Hematopoietic multipotent progenitor cell treated with erythropoietin and hydrocortisone succinate and interleukin-3 and kit ligand, for 8 days (in vitro differentiated cells): ENCODE results near the gene ZC3H6.
"Not testable (repeated sequence)": the region's sequence is repeated elsewhere in the genome, so short reads cannot be mapped to it uniquely, and the experiment has no call there.

Source experiments
- DNase-seq: peaks from one replicate; pipeline ENCODE4 v3.0.0-alpha.2; 2015

ZC3H6 gene

GRCh38 chr2:112332123-112332696 is 56.8 kb downstream of the ZC3H6 start:
- DNase-seq = no peak

GRCh38 chr2:112335600-112335999 is 60.2 kb downstream of the ZC3H6 start:
- DNase-seq = no peak

GRCh38 chr2:112339986-112340385 is 64.6 kb downstream of the ZC3H6 start:
- peak; percentile 85 for DNase-seq

DNA sequence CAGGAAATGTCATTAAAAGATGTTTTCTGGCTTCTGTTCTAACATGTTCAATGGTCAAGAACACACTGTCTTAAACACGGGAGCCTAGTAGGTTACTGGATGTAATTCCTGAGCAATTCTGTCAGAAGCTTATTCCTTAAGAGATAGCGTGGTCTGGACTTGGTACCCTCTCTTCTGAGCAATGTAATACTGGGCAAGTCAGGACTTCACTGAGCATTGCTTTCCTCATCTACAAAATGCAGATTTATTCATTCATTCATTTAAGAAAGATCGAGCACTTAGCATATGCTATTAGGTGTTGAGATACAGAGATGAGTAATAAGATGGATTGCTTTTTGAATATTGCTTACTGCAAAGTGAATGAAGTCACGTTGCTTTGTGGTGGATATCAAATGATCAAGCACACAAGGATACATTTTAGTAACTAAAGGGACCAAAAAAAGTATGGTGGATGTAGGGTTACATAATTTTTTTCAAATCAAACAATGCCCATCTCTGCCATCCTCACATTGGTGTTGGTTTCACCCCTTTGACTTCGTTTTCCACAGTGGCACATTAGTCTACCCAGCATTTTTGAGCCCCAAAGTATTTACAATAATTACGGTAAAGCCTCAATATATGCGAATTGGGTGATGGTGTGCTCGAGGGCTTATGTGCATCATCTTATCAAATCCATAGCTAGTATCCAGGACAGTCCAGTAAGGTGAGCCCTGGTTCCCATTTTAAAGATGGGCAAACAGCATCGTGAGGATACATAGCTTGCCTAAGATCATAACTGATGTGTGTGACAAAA is 65.3 kb downstream of the ZC3H6 start:
- no peak for DNase-seq

- DNase-seq = no peak
These were observed 66.7 kb downstream of the ZC3H6 start for GRCh38 chr2:112342067-112342550.

DNA sequence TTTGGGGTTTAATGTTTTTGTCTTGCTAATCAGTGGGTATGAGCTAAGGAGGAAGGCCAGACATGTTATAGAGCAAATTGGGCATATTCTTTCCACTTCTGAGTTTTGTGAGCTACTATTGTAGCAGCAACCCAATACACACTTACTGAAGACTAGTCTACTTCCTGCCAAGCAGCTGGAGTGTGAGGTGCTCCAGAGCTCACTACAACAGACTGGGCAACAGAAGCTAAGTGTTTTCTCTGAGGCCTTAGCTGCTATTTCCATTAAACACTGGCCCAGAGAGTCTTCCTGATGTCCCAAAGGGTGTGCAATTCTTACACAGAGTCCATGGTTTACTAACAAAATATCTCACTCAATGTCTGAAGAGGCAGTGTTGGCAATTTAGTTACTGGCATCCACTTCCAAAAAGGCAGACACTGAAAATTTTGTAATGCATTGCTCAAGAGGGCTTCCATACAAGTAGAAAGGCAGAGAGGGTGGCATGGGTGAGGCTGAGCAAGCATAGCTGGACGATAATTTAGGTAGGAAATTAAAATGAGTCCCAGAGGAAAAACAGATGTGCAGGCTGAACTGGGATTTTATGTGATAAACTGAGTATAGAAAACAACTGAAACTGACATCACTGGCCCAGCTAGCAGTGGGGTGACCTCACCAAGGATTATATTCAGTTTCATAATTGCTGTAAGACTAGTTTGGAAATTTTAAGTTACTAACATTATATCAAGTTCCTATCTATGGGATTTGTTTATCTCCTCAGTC is 68.6 kb downstream of the ZC3H6 start:
- DNase-seq = no peak

DNA sequence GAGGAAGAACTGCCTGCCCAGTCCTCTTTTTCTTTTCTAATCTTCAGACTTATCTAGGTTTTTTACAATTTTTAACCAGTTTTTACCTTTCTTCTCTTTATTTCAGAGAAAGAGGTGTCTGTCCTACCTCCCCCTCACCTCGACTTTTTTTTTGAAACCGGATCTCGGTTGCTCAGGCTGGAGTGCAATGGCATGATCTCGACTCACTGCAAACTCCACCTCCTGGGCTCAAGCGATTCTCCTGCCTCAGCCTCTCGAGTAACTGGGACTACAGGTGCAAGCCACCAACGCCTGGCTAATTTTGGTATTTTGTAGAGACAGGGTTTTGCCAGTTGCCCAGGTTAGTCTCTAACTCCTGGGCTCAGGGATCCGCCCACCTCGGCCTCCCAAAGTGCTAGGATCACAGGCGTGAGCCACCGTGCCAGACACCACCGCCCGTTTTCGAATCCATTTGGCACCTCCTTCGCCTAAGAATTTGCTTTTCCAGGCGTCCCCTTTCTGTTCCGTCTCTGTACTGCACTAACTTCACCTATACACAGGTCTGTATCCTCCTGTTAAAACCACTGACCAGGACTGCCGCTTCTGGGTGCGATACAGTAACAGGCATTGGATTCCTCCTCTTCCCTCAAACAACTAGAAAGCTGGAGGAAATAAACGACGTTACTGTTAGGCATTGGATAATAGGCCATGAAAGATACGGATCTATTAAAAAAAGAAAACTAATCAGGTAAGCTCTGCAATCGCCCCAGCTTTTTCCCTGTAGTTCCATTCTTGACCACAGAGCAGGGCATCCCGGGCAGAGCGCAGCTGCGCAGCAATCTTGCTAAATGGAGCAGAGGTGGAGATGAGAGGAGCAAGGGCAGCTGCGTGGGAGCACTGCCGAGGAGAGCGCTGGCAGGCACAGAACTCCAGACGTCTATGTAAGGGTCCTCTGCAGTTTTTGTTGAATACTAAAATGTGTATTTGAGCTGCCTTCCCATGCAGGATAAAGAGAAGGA is 69.9 kb downstream of the ZC3H6 start:
- DNase-seq = no peak

- not testable (repeated sequence) for DNase-seq
These were observed 76.9 kb downstream of the ZC3H6 start for GRCh38 chr2:112352292-112352691.

GRCh38 chr2:112352809-112353603 is 77.6 kb downstream of the ZC3H6 start:
- DNase-seq = not testable (repeated sequence)

DNA sequence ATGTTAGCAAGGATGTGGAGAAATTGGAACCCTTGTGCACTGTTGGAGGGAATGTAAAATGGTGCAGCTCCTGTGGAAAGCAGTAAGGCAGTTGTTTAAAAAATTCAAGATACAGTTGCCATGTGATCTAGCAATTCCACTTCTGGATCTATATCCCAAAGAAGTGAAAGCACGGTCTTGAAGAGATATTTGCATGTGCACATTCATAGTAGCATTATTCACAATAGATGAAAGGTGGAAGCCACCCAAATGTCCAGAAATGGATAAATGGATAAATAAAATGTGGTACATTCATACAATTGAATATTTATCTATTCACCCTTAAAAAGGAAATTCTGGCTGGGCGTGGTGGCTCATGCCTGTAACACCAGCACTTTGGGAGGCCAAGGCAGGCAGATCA is 78.9 kb downstream of the ZC3H6 start:
- not testable (repeated sequence) for DNase-seq

- not testable (repeated sequence) for DNase-seq
These were observed 84.7 kb downstream of the ZC3H6 start for GRCh38 chr2:112360055-112360454.
